ENCODE results near the gene SYNDIG1. TPM values are rescaled to one million over a fixed set of nuclear protein-coding genes. Genes with fewer than 3 reads are reported as not detected.

SYNDIG1 gene
- total RNA-seq, 2 experiments from 2014 or later: not detected

GRCh38 chr20:24654425-24654824 is 185.0 kb downstream of the SYNDIG1 start:
- Histone ChIP-seq H3K36me3 (ENCODE audit: insufficient read depth, low read length) (no peaks in the 10 kb centered on the region), H3K4me1 (ENCODE audit: insufficient read depth, low read length, poor library complexity, severe bottlenecking) (peaks cover 1% of the 10 kb centered on the region), H3K9me3 (ENCODE audit: low read length) (no peaks in the 10 kb centered on the region), H2AFZ (ENCODE audit: low read length) (no peak overlapping the region), H3K79me2 (ENCODE audit: insufficient read depth, low read depth, low read length) (no peaks in the 10 kb centered on the region), H3K9me2 (ENCODE audit: insufficient read depth, low read length) (no peaks in the 10 kb centered on the region), H3K4me3 (ENCODE audit: low read depth, low read length, poor library complexity, severe bottlenecking) (no peak overlapping the region), H3K4me2 (ENCODE audit: low read length) (no peak overlapping the region), H4K20me1 (ENCODE audit: insufficient read depth, low read length) (no peaks in the 10 kb centered on the region), H3K27ac (ENCODE audit: low read depth, low read length, poor library complexity, severe bottlenecking) (no peak overlapping the region)
- intact Hi-C loops (cut with micrococcal nuclease; ENCODE audit: unreplicated experiment): no loop called here
- ChIA-PET POLR2A (no interaction called here), CTCF (ENCODE audit: unreplicated experiment) (no interaction called here)
- DNase-seq (ENCODE audit: low spot score): no peak
- no TSS peak for BruUV-seq (replicated peaks)
- no peak for TF ChIP-seq EZH2phosphoT487 (IDR thresholded peaks at IDR 0.05; ENCODE audit: borderline replicate concordance, low read depth, low read length)
- TF ChIP-seq, protein P1, sequence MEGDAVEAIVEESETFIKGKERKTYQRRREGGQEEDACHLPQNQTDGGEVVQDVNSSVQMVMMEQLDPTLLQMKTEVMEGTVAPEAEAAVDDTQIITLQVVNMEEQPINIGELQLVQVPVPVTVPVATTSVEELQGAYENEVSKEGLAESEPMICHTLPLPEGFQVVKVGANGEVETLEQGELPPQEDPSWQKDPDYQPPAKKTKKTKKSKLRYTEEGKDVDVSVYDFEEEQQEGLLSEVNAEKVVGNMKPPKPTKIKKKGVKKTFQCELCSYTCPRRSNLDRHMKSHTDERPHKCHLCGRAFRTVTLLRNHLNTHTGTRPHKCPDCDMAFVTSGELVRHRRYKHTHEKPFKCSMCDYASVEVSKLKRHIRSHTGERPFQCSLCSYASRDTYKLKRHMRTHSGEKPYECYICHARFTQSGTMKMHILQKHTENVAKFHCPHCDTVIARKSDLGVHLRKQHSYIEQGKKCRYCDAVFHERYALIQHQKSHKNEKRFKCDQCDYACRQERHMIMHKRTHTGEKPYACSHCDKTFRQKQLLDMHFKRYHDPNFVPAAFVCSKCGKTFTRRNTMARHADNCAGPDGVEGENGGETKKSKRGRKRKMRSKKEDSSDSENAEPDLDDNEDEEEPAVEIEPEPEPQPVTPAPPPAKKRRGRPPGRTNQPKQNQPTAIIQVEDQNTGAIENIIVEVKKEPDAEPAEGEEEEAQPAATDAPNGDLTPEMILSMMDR (conservative IDR thresholded peaks at IDR 0.05; ENCODE audit: low read length): no peak

- Histone ChIP-seq H3K9me3 (ENCODE audit: low read length) (no peaks in the 10 kb centered on the region), H3K4me2 (ENCODE audit: low read length) (no peak overlapping the region), H3K4me1 (ENCODE audit: insufficient read depth, low read length, poor library complexity, severe bottlenecking) (no peaks in the 10 kb centered on the region), H3K79me2 (ENCODE audit: insufficient read depth, low read depth, low read length) (no peaks in the 10 kb centered on the region), H2AFZ (ENCODE audit: low read length) (no peak overlapping the region), H3K36me3 (ENCODE audit: insufficient read depth, low read length) (no peaks in the 10 kb centered on the region), H3K27ac (ENCODE audit: low read depth, low read length, poor library complexity, severe bottlenecking) (no peak overlapping the region), H4K20me1 (ENCODE audit: insufficient read depth, low read length) (no peaks in the 10 kb centered on the region), H3K4me3 (ENCODE audit: low read depth, low read length, poor library complexity, severe bottlenecking) (no peak overlapping the region), H3K9me2 (ENCODE audit: insufficient read depth, low read length) (no peaks in the 10 kb centered on the region)
- POLR2A ChIA-PET: no interaction called here
- TF ChIP-seq, protein P1 (conservative IDR thresholded peaks at IDR 0.05; ENCODE audit: low read length): no peak
- no peak for TF ChIP-seq EZH2phosphoT487 (IDR thresholded peaks at IDR 0.05; ENCODE audit: borderline replicate concordance, low read depth, low read length)
- BruUV-seq (replicated peaks): no TSS peak
- intact Hi-C loops (cut with micrococcal nuclease; ENCODE audit: unreplicated experiment): no loop called here
- CTCF ChIA-PET (ENCODE audit: unreplicated experiment): interaction anchor here (0.6 kb wide), 1 partner anchor 46 kb away, joined by 3 read pairs; no protein-coding TSS in a partner anchor
- DNase-seq (ENCODE audit: low spot score): no peak
These were observed 187.0 kb downstream of the SYNDIG1 start for GRCh38 chr20:24656391-24656790.

DNA sequence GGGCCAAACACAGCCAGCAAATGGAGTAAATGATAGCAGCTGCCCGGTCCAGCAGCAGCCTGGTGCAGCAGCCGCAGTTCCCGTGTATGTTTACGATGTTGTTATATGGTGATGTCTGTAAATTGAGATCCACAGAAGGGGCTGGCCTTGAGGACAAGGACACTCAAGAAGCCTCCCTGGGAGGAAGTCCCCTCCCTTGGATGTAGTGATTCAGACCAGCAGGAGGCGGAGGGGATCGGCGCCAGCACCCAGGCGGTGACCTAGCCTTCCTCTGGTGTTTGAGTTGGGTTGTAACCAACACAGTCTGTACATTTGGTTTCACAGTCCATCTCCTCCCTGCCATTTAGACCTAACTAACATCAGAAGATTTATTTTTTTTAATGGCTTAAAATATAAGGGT is 187.8 kb downstream of the SYNDIG1 start:
- intact Hi-C loops (cut with micrococcal nuclease; ENCODE audit: unreplicated experiment): no loop called here
- no peaks in the 10 kb centered on the region for H3K9me2 ChIP-seq (ENCODE audit: insufficient read depth, low read length)
- H3K4me3 ChIP-seq (ENCODE audit: low read depth, low read length, poor library complexity, severe bottlenecking): no peak overlapping the region
- no peaks in the 10 kb centered on the region for H3K4me1 ChIP-seq (ENCODE audit: insufficient read depth, low read length, poor library complexity, severe bottlenecking)
- H2AFZ ChIP-seq (ENCODE audit: low read length): no peak overlapping the region
- no peak overlapping the region for H3K4me2 ChIP-seq (ENCODE audit: low read length)
- H3K36me3 ChIP-seq (ENCODE audit: insufficient read depth, low read length): no peaks in the 10 kb centered on the region
- no peaks in the 10 kb centered on the region for H3K79me2 ChIP-seq (ENCODE audit: insufficient read depth, low read depth, low read length)
- ChIA-PET POLR2A (no interaction called here), CTCF (ENCODE audit: unreplicated experiment) (no interaction called here)
- no peaks in the 10 kb centered on the region for H3K9me3 ChIP-seq (ENCODE audit: low read length)
- H3K27ac ChIP-seq (ENCODE audit: low read depth, low read length, poor library complexity, severe bottlenecking): no peak overlapping the region
- DNase-seq (ENCODE audit: low spot score): no peak
- H4K20me1 ChIP-seq (ENCODE audit: insufficient read depth, low read length): no peaks in the 10 kb centered on the region
- BruUV-seq (replicated peaks): no TSS peak
- TF ChIP-seq, protein P1 (conservative IDR thresholded peaks at IDR 0.05; ENCODE audit: low read length): no peak
- TF ChIP-seq EZH2phosphoT487 (IDR thresholded peaks at IDR 0.05; ENCODE audit: borderline replicate concordance, low read depth, low read length): no peak
